Heart right ventricle (tissue), 16 donors: ENCODE measurements around the gene DNHD1. TPM values are rescaled to one million over a fixed set of nuclear protein-coding genes. Genes with fewer than 3 reads are reported as not detected.

ENCODE experiments used
- ATAC-seq, 8 donors: fragments of 200-7000 bp; cut with Tn5 transposase; one replicate each; pipeline ENCODE4 v1.9.1; 2020; ENCODE audit warnings: mild to moderate bottlenecking in 8 of 8, moderate library complexity in 8 of 8, moderate number of reproducible peaks in 1 of 8
- DNase-seq, 2 donors: peaks; one replicate each; pipeline ENCODE4 v3.0.0-alpha.2; 2020
- H3K27ac ChIP-seq, 10 donors: fragments of 200-600 bp; sonication (generic) in 2 of 10; one replicate each; pipeline versions ENCODE4 v1.5.0 to v1.8.0; 2020 to 2022; ENCODE audit warnings: mild to moderate bottlenecking in 3 of 10
- H3K27me3 ChIP-seq, 7 donors: fragments of 200-600 bp; one replicate each; pipeline ENCODE4 v1.8.0; 2021 to 2022; ENCODE audit warnings: mild to moderate bottlenecking in 2 of 7
- H3K36me3 ChIP-seq, 9 donors: fragments of 200-600 bp; sonication (generic) in 1 of 9; one replicate each; pipeline versions ENCODE4 v1.5.0 to v1.8.0; 2020 to 2022; ENCODE audit warnings: mild to moderate bottlenecking in 2 of 9
- H3K4me1 ChIP-seq, 9 donors: fragments of 200-600 bp; sonication (generic) in 1 of 9; one replicate each; pipeline versions ENCODE4 v1.5.0 to v1.8.0; 2020 to 2022; ENCODE audit warnings: mild to moderate bottlenecking in 4 of 9
- H3K4me3 ChIP-seq, 10 donors: fragments of 200-600 bp; sonication (generic) in 2 of 10; one replicate each; pipeline versions ENCODE4 v1.5.0 to v1.8.0; 2020 to 2022; ENCODE audit warnings: mild to moderate bottlenecking in 7 of 10, moderate library complexity in 2 of 10
- H3K9me3 ChIP-seq, 11 donors: fragments of 200-600 bp in 10 of 11; sonication (generic) in 2 of 11; one replicate each; pipeline versions ENCODE4 v1.5.0 to v1.8.0; 2013 to 2022; ENCODE audit warnings: mild to moderate bottlenecking in 2 of 11, control low read depth in 1 of 11, moderate library complexity in 1 of 11
- WGBS, 2 donors: extraction: QIAGEN DNeasy Blood & Tissue Kit; methylation state at CpG; one replicate each; pipeline ENCODE4 v1.1.7; 2013; ENCODE audit warnings: inconsistent platforms in 1 of 2; 5-methylcytosine and 5-hydroxymethylcytosine counted together
- intact Hi-C, 10 donors: fragments of 100-400 bp; cut with DNase I; formaldehyde crosslinking; loops; one replicate each; pipeline versions ENCODE4 v1.11.1 to v1.14.2; 2022
- polyA plus RNA-seq, 2 donors: library from polyadenylated mRNA; stranded (reverse); fragments of 200-250 nt; gene quantifications; one replicate each; pipeline ENCODE4 v1.2.3, GENCODE V29; 2013
- total RNA-seq, 10 donors: library from RNA; stranded (reverse); fragmentation: NEBNext Ultra II Directional in 3 of 10; extraction: Animal tissue kit (Norgen Biotek cat#: 25700) in 3 of 10; gene quantifications; one replicate each; pipeline versions ENCODE4 v1.2.1 to v1.2.4, GENCODE V29; 2021 to 2023
- TF ChIP-seq, protein P1 (sequence below), 9 donors: fragments of 200-600 bp; sonication (generic) in 2 of 9; IDR thresholded peaks; one replicate each; pipeline versions ENCODE4 v1.5.0 to v1.8.0; 2021 to 2022; ENCODE audit warnings: antibody characterized with exemption in 9 of 9, mild to moderate bottlenecking in 5 of 9, moderate library complexity in 1 of 9
- donor health status: Arrhythmogenic right ventricular cardiomyopathy.
- donor health status: ischemic (EF 13 %, LVEDD 7.1; RV severe dilation, severe dysfunction).
- donor health status: healthy with polysubstance abuse.
- donor health status: DM: no; HTN: yes; CAD: no.
- donor health status: DM: no; HTN: no; CAD: no.
- donor health status: ischemic (EF 25% LVEDD 6.9; RV normal size, moderate dysfunction).
- donor health status: ischemic (EF 25% LVEDD 5.7; RV mildly dilated, moderate dysfunction).
- donor health status: healthy.
- donor health status: DM: yes; HTN: yes; CAD: no.
- donor health status: Ischemic cardiomyopathy.
- donor health status: ischemic (EF 35%, LVEDD 5.7; RV mildly dilated, moderate dysfunction).
- donor health status: nonischemic (EF 11% LVEDD 7.7; RV severe dilation, severe dysfunction).
- donor health status: DM: yes; HTN: yes; CAD: no.
- donor health status: PGD.
- donor health status: ischemic (EF 29% LVEDD 5.4; RV normal size, mild dysfunction).
- donor health status: nonischemic (EF 23%, LVEDD 6.1; RV moderate dilation, normal function).

The DNHD1 gene
- total and polyA plus RNA-seq, 12 donors: 1.7 to 13.8 (median 6.5) TPM

DNA sequence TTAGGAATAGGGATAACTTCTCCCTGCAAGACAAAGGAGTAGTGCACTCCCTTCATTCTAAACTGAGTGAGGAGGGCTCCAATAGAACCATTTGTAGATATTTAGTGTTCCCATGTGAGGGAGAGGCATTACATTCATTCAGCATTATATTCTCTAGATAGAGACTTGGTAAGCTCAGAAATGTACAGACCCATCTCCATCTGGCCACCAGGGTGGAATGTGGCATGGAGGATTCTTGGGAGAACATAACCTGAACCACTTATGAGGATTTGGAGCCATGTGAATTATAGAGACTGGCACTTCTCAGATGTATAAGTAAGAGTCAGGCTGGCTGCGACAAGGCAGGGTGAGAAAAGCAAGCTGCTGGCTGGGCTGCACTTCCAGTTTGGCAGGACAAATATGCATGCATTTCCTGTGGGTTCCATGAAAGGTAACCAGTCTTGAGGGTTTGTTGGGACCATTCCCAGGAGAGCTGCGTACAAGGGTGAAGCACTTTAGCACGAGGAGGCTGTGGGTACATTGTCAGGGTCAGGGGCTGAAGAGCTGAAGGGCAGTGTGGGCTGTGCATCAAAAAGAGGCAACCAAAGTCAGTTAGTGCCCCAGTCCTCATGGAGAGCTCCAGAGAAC lies 97.2 kb downstream of the DNHD1 start:
- intact Hi-C loops: no loop called here
- Histone ChIP-seq H3K4me3 (no peak overlapping the region), H3K27ac (peak overlapping the region in 7 of 10 donors; percentile 1 to 66 (median 48)), H3K36me3 (peaks cover 0 to 86% (median 2%) of the 10 kb centered on the region in 9 donors), H3K4me1 (peaks cover 2 to 63% (median 49%) of the 10 kb centered on the region in 9 donors), H3K9me3 (no peaks in the 10 kb centered on the region), H3K27me3 (no peaks in the 10 kb centered on the region)
- TF ChIP-seq, protein P1, sequence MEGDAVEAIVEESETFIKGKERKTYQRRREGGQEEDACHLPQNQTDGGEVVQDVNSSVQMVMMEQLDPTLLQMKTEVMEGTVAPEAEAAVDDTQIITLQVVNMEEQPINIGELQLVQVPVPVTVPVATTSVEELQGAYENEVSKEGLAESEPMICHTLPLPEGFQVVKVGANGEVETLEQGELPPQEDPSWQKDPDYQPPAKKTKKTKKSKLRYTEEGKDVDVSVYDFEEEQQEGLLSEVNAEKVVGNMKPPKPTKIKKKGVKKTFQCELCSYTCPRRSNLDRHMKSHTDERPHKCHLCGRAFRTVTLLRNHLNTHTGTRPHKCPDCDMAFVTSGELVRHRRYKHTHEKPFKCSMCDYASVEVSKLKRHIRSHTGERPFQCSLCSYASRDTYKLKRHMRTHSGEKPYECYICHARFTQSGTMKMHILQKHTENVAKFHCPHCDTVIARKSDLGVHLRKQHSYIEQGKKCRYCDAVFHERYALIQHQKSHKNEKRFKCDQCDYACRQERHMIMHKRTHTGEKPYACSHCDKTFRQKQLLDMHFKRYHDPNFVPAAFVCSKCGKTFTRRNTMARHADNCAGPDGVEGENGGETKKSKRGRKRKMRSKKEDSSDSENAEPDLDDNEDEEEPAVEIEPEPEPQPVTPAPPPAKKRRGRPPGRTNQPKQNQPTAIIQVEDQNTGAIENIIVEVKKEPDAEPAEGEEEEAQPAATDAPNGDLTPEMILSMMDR (IDR thresholded peaks at IDR 0.05): no peak
- 46 to 57% methylated on average over 3 of the region's 3 CpGs for WGBS, 2 donors
- DNase-seq (no peak), ATAC-seq (peak in 5 of 8 donors; percentile 20 to 58 (median 36))

DNA sequence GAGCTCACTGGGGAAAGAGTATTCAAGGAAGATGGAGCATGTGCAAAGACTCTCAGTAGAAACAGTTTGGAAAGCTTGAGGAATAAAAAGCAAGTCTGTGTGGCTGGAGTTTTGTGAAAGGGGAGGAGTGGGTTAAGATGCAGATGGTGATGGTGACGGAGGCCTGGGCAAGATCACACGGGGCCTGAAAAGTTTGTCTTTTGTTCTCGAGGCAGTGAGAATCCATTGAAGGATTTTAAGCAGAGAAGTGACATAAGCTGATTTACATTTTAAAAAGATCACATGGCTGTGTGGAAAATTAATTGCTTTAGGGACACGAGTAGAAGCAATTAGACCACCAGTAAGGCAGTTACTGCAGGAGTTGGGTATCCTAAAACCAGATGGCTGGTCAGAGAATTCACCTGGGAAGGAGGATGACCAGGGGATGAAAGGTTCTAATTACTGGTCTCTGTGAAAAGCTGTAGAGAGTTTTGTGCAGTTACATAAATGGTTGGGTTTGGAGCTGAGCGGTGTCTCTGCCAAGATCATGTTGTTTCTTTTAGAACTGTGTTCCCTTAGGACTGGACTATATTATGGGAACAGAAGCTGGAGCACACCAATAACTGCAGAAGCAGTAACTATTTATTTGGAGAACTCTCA lies 99.3 kb downstream of the DNHD1 start:
- 27 to 28% methylated on average over 5 of the region's 5 CpGs for WGBS, 2 donors
- intact Hi-C loops: loop anchor here in 1 of 10 donors (5.0 kb wide), 1 partner anchor 59 kb away; no protein-coding TSS in a partner anchor
- TF ChIP-seq, protein P1 (IDR thresholded peaks at IDR 0.05): no peak
- Histone ChIP-seq H3K27me3 (no peaks in the 10 kb centered on the region), H3K27ac (peak overlapping the region in 9 of 10 donors; percentile 36 to 66 (median 56)), H3K36me3 (peaks cover 0 to 96% (median 23%) of the 10 kb centered on the region in 9 donors), H3K9me3 (no peaks in the 10 kb centered on the region), H3K4me3 (no peak overlapping the region), H3K4me1 (peaks cover 2 to 84% (median 60%) of the 10 kb centered on the region in 9 donors)
- no peak for DNase-seq
- peak in 5 of 8 donors; percentile 71 to 83 (median 73) for ATAC-seq

DNA sequence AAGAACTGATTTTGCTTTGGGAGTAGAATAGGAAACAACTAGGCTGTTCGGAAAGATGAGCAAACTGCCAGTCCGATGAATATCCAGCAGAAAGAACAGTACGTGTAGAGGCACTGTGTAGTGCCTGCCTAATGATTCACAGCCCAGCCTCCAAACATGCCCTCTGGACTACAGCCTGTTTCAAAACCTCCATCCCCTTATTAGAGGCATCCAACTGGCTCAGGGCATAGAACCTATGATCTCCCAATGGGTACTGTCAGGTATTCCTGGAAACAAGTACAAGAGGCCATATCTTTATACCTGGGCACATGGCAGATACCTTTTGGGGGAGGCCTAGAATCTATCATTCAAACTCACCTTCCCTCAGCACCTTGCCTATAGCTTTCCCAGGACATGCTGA lies 101.5 kb downstream of the DNHD1 start:
- peaks cover 11 to 91% (median 74%) of the 10 kb centered on the region in 9 donors for H3K4me1 ChIP-seq
- H3K27ac ChIP-seq: peak overlapping the region in 5 of 10 donors; percentile 2 to 66 (median 18)
- WGBS, 2 donors: 71 to 76% methylated on average over 3 of the region's 3 CpGs

DNA sequence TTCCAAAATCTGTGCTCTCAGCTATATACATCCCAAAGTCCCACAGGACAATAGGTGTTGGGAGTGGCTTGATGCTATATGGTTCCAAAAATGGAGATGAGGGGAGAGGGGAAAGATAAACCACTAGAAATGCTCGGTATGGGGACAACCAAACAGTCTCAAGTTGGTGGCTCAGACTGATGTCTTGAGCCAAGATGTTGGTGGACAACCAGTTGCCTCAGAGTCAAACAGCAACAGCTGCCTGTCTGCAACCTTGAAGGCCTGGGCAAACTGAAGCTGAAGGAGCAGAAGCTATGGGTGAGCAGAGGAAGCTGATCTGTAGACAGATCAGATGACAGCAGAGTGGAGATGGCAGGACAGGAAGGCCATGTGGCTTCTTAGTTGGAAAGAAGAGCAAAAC lies 102.4 kb downstream of the DNHD1 start:
- peaks cover 0 to 74% (median 23%) of the 10 kb centered on the region in 9 donors for H3K36me3 ChIP-seq
- ATAC-seq (no peak), DNase-seq (no peak)
- H3K9me3 ChIP-seq: no peaks in the 10 kb centered on the region
- intact Hi-C loops: loop anchor here in 1 of 10 donors (5.0 kb wide), 1 partner anchor 62 kb away; no protein-coding TSS in a partner anchor
- peak overlapping the region in 1 of 10 donors; percentile 66 for H3K27ac ChIP-seq
- H3K4me1 ChIP-seq: peaks cover 9 to 83% (median 68%) of the 10 kb centered on the region in 9 donors
- no peak overlapping the region for H3K4me3 ChIP-seq
- WGBS, 2 donors: 74 to 84% methylated on average over 1 of the region's 1 CpG
- TF ChIP-seq, protein P1 (IDR thresholded peaks at IDR 0.05): no peak
- no peaks in the 10 kb centered on the region for H3K27me3 ChIP-seq

More for the DNA sequence above, 101.5 kb downstream of the DNHD1 start:
- TF ChIP-seq, protein P1 (IDR thresholded peaks at IDR 0.05): no peak
- Histone ChIP-seq H3K4me3 (no peak overlapping the region), H3K36me3 (peaks cover 0 to 82% (median 23%) of the 10 kb centered on the region in 9 donors), H3K9me3 (no peaks in the 10 kb centered on the region), H3K27me3 (no peaks in the 10 kb centered on the region)
- DNase-seq (no peak), ATAC-seq (peak in 1 of 8 donors; percentile 25)
- intact Hi-C loops: loop anchor here in 1 of 10 donors (5.0 kb wide), 1 partner anchor 61 kb away; no protein-coding TSS in a partner anchor
